ENCODE data around the gene RB1. TPM values are rescaled to one million over a fixed set of nuclear protein-coding genes. Genes with fewer than 3 reads are reported as not detected.
A peak's percentile ranks its signal among the peaks of the same experiment; 100 is the strongest.

RB1 gene
- total RNA-seq, 1 donor from 2014 or later: 10.6 TPM

DNA sequence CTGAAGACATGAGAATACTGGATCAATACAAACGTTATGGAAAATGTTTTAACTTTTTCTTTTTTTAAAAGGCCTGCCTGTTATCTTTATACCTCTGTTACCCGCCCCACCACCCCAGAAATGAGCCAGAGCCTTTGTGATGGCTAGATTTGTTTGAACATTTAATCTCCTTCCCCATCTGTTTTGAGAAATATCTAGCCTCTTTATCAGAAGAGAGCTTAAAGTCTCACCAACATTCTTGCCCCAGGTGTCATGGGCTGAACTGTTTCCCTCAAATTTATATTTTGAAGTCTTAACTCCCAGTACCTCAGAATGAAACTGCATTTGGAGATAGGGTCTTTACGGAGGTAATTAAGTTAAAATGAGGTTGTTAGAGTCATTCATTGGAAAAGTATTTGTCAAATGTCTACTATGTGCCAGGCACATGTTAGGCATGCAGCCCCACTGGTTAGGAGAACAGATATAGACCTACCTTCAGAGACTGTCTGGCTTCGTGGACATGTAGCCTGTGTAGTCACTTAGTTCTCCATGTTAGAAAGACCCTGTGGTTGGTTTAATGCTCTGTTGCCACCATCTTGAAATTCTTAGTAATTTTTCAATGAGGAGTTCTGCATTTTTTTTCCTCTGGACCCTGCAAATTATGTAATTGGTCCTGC is 6.3 kb upstream of the RB1 start:
- Histone ChIP-seq H3K4me3 (no peak overlapping the region), H3K36me3 (no peaks in the 10 kb centered on the region), H3K27me3 (no peaks in the 10 kb centered on the region), H3K4me1 (no peaks in the 10 kb centered on the region), H3K9me3 (no peaks in the 10 kb centered on the region), H3K27ac (no peak overlapping the region)
- intact Hi-C loops (cut with DNase I): no loop called here
- TF ChIP-seq, protein P1, sequence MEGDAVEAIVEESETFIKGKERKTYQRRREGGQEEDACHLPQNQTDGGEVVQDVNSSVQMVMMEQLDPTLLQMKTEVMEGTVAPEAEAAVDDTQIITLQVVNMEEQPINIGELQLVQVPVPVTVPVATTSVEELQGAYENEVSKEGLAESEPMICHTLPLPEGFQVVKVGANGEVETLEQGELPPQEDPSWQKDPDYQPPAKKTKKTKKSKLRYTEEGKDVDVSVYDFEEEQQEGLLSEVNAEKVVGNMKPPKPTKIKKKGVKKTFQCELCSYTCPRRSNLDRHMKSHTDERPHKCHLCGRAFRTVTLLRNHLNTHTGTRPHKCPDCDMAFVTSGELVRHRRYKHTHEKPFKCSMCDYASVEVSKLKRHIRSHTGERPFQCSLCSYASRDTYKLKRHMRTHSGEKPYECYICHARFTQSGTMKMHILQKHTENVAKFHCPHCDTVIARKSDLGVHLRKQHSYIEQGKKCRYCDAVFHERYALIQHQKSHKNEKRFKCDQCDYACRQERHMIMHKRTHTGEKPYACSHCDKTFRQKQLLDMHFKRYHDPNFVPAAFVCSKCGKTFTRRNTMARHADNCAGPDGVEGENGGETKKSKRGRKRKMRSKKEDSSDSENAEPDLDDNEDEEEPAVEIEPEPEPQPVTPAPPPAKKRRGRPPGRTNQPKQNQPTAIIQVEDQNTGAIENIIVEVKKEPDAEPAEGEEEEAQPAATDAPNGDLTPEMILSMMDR (IDR thresholded peaks at IDR 0.05): no peak
- no peak for DNase-seq (ENCODE audit: low spot score in 2 of 2)

DNA sequence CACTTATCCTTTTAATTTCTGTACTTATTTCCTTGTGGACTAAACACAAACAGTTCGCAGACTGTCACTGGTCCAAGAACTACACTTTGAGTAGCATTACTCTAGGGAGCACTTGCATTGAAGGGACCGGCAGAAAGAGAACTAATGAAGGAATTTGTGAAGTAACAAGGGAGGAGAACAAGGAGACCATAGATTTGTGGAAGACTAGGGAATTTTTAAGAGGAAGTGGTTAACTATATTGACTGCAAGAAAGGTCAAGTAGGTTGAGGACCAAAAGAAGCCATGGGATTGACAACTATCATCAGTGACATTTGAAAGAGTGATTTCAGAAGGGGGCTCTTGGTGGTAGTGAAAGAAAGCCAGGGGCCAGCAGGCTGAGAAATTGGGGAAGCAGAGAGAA is 4.0 kb upstream of the RB1 start:
- H3K4me3 ChIP-seq: no peak overlapping the region
- no peaks in the 10 kb centered on the region for H3K9me3 ChIP-seq
- intact Hi-C loops (cut with DNase I): no loop called here
- DNase-seq (ENCODE audit: low spot score in 2 of 2): no peak
- no peaks in the 10 kb centered on the region for H3K27me3 ChIP-seq
- H3K4me1 ChIP-seq: no peaks in the 10 kb centered on the region
- H3K27ac ChIP-seq: no peak overlapping the region
- TF ChIP-seq, protein P1 (IDR thresholded peaks at IDR 0.05): no peak
- peaks cover 0 to 3% of the 10 kb centered on the region in 2 donors for H3K36me3 ChIP-seq

DNA sequence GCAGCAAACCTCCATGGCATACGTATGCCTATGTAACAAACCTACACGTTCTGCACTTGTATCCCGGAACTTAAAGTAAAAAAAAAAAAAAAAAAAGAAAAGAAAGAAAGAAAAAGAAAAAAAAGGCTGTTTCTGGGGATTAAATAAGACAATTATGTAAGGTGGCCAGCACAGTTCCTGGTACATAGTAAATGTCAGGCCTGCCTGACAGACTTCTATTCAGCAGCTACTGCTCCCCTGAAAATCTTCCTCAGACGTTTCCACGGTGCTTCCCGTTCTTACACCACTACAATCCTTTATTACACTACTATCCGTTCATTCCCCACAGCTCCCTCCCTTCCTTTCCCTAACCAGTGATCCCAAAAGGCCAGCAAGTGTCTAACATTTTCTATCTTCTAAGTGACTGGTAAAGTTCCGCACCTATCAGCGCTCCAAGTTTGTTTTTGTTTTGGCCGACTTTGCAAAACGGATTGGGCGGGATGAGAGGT is 636 bp upstream of the RB1 start:
- no peaks in the 10 kb centered on the region for H3K27me3 ChIP-seq
- DNase-seq (ENCODE audit: low spot score in 2 of 2): no peak
- intact Hi-C loops (cut with DNase I): loop anchor here (1.0 to 2.0 kb wide), 6 partner anchors 70 to 266 kb away; partner anchors contain the start of genes ITM2B, MED4 and NUDT15
- peak overlapping the region; percentile 98 to 99 for H3K27ac ChIP-seq
- H3K36me3 ChIP-seq: peaks cover 2 to 3% of the 10 kb centered on the region in 2 donors
- H3K4me3 ChIP-seq: peak overlapping the region; percentile 72 to 97
- TF ChIP-seq, protein P1 (IDR thresholded peaks at IDR 0.05): no peak
- H3K9me3 ChIP-seq: no peaks in the 10 kb centered on the region
- H3K4me1 ChIP-seq: peaks cover 0 to 20% of the 10 kb centered on the region in 2 donors

DNA sequence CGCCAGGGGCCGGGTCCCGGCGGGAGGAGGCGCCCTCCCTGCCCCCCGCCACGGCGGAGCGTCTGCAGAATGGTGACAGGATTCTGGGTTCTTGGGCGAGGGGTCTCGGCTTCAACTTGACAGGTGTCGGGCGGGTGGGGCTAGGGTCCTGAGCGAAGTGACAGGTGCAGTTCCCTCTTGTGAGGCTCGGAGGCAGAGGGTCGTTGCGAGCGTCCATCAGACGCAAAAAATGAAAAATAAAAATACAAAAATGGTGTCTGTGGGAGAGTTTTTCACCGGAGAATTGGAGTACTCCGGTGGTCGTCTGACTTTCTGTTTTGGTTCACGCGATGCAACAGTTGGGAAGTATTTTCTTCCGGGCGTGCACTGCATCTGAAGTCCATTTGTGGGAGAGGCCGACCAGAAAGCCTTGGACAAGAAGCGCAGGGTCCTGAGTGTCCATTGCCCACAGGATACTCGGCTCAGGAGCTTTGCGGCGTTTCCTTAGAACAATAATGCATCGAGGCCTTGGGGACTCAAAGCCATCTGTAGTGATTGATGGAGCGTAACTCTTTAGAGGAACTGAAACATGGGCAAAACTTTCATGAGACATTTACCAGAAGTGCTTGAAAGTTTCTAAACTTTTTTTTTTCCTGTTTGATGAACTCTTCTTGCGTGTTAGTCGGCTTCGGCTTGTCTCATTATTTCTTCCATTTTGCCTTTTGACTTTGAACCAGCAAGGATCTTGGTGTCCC is 759 bp downstream of the RB1 start:
- no peaks in the 10 kb centered on the region for H3K9me3 ChIP-seq
- peaks cover 2 to 3% of the 10 kb centered on the region in 2 donors for H3K36me3 ChIP-seq
- TF ChIP-seq, protein P1 (IDR thresholded peaks at IDR 0.05): no peak
- no peaks in the 10 kb centered on the region for H3K27me3 ChIP-seq
- H3K27ac ChIP-seq: peak overlapping the region; percentile 98 to 99
- DNase-seq (ENCODE audit: low spot score in 2 of 2): peak in 1 of 2 donors; percentile 69
- peaks cover 0 to 22% of the 10 kb centered on the region in 2 donors for H3K4me1 ChIP-seq
- intact Hi-C loops (cut with DNase I): no loop called here
- peak overlapping the region; percentile 72 to 97 for H3K4me3 ChIP-seq

DNA sequence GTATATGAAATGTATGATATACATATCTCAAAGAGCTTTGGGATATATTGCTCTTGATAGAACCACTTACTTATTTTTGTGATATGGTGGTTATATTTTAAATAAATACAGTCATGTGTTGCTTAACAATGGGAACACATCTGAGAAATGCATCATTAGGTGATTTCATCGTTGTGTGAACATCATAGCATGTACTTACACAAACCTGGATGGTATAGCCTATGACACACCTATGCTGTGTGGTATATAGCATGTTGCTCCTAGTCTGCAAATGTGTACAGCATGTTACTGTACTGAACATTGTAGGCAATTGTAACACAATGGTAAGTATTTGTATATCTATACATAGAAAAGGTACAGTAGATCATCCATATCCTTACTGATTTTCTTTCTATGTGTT is 7.7 kb downstream of the RB1 start:
- H3K27ac ChIP-seq: no peak overlapping the region
- H3K4me3 ChIP-seq: no peak overlapping the region
- H3K9me3 ChIP-seq: no peaks in the 10 kb centered on the region
- TF ChIP-seq, protein P1 (IDR thresholded peaks at IDR 0.05): no peak
- H3K27me3 ChIP-seq: no peaks in the 10 kb centered on the region
- intact Hi-C loops (cut with DNase I): no loop called here
- H3K4me1 ChIP-seq: peaks cover 0 to 21% of the 10 kb centered on the region in 2 donors
- DNase-seq (ENCODE audit: low spot score in 2 of 2): no peak
- H3K36me3 ChIP-seq: peaks cover 0 to 13% of the 10 kb centered on the region in 2 donors
